RWPE2 (cell line): ENCODE data around the gene SHC2.

Source experiments
- ATAC-seq: fragments of 200-7000 bp; cut with Tn5 transposase; 3 replicates; pipeline ENCODE4 v1.9.1; 2021; ENCODE audit warnings: low read depth
- DNase-seq: peaks from one replicate; pipeline ENCODE4 v3.0.0-alpha.2; 2020; ENCODE audit warnings: low spot score
- H3K27ac ChIP-seq: fragments of 450-650 bp; 2 replicates; pipeline ENCODE4 v1.5.1; 2017; ENCODE audit warnings: mild to moderate bottlenecking; ENCODE audit not compliant: poor library complexity, severe bottlenecking
- H3K27me3 ChIP-seq: fragments of 250-450 bp; sonication (Bioruptor Pico); 2 replicates; pipeline ENCODE4 v1.5.1; 2021; ENCODE audit warnings: mild to moderate bottlenecking, moderate library complexity; ENCODE audit not compliant: insufficient read depth, poor library complexity, severe bottlenecking
- H3K36me3 ChIP-seq: fragments of 250-450 bp; sonication (Bioruptor Pico); 2 replicates; pipeline ENCODE4 v1.5.1; 2020; ENCODE audit warnings: low read depth, mild to moderate bottlenecking, moderate library complexity
- H3K4me1 ChIP-seq: fragments of 250-450 bp; sonication (Bioruptor Pico); 2 replicates; pipeline ENCODE4 v1.5.1; 2021; ENCODE audit warnings: mild to moderate bottlenecking, moderate library complexity; ENCODE audit not compliant: insufficient read depth, poor library complexity, severe bottlenecking
- H3K4me3 ChIP-seq: fragments of 250-450 bp; sonication (Bioruptor Pico); 2 replicates; pipeline ENCODE4 v1.5.1; 2021; ENCODE audit warnings: mild to moderate bottlenecking, moderate library complexity; ENCODE audit not compliant: severe bottlenecking
- H3K9me3 ChIP-seq: fragments of 250-450 bp; sonication (Bioruptor Pico); 2 replicates; pipeline ENCODE4 v1.5.1; 2021; ENCODE audit warnings: mild to moderate bottlenecking, moderate library complexity; ENCODE audit not compliant: severe bottlenecking
- TF ChIP-seq, protein P1 (sequence below): fragments of 450-650 bp; IDR thresholded peaks from one replicate; pipeline ENCODE4 v1.5.1; 2017; ENCODE audit warnings: mild to moderate bottlenecking, moderate library complexity; ENCODE audit not compliant: poor library complexity, severe bottlenecking

SHC2 gene

GRCh38 chr19:436413-436950 lies 24.4 kb downstream of the SHC2 start:
- ATAC-seq (no peak), DNase-seq (no peak)
- no peaks in the 10 kb centered on the region for H3K36me3 ChIP-seq
- TF ChIP-seq, protein P1, sequence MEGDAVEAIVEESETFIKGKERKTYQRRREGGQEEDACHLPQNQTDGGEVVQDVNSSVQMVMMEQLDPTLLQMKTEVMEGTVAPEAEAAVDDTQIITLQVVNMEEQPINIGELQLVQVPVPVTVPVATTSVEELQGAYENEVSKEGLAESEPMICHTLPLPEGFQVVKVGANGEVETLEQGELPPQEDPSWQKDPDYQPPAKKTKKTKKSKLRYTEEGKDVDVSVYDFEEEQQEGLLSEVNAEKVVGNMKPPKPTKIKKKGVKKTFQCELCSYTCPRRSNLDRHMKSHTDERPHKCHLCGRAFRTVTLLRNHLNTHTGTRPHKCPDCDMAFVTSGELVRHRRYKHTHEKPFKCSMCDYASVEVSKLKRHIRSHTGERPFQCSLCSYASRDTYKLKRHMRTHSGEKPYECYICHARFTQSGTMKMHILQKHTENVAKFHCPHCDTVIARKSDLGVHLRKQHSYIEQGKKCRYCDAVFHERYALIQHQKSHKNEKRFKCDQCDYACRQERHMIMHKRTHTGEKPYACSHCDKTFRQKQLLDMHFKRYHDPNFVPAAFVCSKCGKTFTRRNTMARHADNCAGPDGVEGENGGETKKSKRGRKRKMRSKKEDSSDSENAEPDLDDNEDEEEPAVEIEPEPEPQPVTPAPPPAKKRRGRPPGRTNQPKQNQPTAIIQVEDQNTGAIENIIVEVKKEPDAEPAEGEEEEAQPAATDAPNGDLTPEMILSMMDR: no peak
- H3K27me3 ChIP-seq: no peaks in the 10 kb centered on the region
- H3K9me3 ChIP-seq: no peaks in the 10 kb centered on the region
- H3K4me3 ChIP-seq: no peak overlapping the region
- H3K4me1 ChIP-seq: no peaks in the 10 kb centered on the region
- H3K27ac ChIP-seq: no peak overlapping the region

GRCh38 chr19:435707-436412 lies 25.0 kb downstream of the SHC2 start:
- Histone ChIP-seq H3K27ac (no peak overlapping the region), H3K4me3 (no peak overlapping the region), H3K9me3 (no peaks in the 10 kb centered on the region), H3K36me3 (no peaks in the 10 kb centered on the region), H3K4me1 (no peaks in the 10 kb centered on the region), H3K27me3 (no peaks in the 10 kb centered on the region)
- TF ChIP-seq, protein P1: no peak
- ATAC-seq: no peak
- no peak for DNase-seq

DNA sequence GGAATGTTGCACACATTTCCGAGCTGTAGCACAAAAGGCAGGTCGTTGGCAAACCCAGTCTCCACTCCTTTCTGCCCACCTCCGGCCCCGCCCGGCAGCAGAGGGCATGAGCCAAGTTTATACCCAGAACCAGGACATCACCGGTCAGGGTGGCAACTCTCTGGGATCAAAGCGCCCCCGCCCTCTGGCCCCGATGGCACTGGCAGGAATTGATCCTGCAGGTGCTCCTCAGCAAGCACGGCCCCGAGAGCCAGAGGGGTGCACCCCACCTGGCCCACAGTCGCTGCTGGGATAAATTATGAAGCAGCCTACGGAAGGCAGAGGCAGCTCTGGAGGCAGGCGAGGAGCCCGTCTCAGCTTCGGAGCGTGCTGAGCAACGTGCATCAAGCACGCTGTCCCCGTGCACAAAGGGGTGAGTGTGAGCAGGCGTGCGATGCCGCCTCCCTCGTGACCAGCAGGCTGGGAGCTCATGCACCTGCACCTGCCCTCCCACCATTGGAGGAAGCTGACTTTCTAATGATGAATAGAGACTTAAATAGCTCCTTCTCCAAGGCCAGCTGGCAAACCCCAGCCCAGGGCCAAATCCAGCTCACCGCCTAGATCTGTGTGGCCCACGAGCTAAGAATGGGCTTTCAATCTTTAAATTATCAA lies 25.7 kb downstream of the SHC2 start:
- ATAC-seq (no peak), DNase-seq (no peak)
- H3K36me3 ChIP-seq: no peaks in the 10 kb centered on the region
- no peaks in the 10 kb centered on the region for H3K9me3 ChIP-seq
- H3K4me3 ChIP-seq: no peak overlapping the region
- TF ChIP-seq, protein P1: no peak
- H3K27ac ChIP-seq: no peak overlapping the region
- no peaks in the 10 kb centered on the region for H3K4me1 ChIP-seq
- no peaks in the 10 kb centered on the region for H3K27me3 ChIP-seq

GRCh38 chr19:434152-434960 lies 26.5 kb downstream of the SHC2 start:
- Histone ChIP-seq H3K4me1 (no peaks in the 10 kb centered on the region), H3K4me3 (no peak overlapping the region), H3K36me3 (no peaks in the 10 kb centered on the region), H3K9me3 (no peaks in the 10 kb centered on the region), H3K27me3 (no peaks in the 10 kb centered on the region), H3K27ac (no peak overlapping the region)
- TF ChIP-seq, protein P1: no peak
- DNase-seq (no peak), ATAC-seq (no peak)
